Rectal smooth muscle tissue (tissue), 1 donor: ENCODE results near the gene PINLYP.

Experiments used
- H3K27ac ChIP-seq: one replicate; pipeline ENCODE4 v1.7.0; 2013; ENCODE audit warnings: low read depth, low read length, inconsistent platforms
- H3K27me3 ChIP-seq: one replicate; pipeline ENCODE4 v1.7.0; 2013; ENCODE audit warnings: low read length; ENCODE audit not compliant: control insufficient read depth, insufficient read depth
- H3K36me3 ChIP-seq: one replicate; pipeline ENCODE4 v1.7.0; 2013; ENCODE audit warnings: low read length; ENCODE audit not compliant: control insufficient read depth, insufficient read depth
- H3K4me1 ChIP-seq: one replicate; pipeline ENCODE4 v1.7.0; 2013; ENCODE audit warnings: low read length; ENCODE audit not compliant: control insufficient read depth, insufficient read depth
- H3K4me3 ChIP-seq: one replicate; pipeline ENCODE4 v1.7.0; 2013; ENCODE audit warnings: low read length
- H3K9ac ChIP-seq: one replicate; pipeline ENCODE4 v1.7.0; 2013; ENCODE audit warnings: low read length

PINLYP gene

DNA sequence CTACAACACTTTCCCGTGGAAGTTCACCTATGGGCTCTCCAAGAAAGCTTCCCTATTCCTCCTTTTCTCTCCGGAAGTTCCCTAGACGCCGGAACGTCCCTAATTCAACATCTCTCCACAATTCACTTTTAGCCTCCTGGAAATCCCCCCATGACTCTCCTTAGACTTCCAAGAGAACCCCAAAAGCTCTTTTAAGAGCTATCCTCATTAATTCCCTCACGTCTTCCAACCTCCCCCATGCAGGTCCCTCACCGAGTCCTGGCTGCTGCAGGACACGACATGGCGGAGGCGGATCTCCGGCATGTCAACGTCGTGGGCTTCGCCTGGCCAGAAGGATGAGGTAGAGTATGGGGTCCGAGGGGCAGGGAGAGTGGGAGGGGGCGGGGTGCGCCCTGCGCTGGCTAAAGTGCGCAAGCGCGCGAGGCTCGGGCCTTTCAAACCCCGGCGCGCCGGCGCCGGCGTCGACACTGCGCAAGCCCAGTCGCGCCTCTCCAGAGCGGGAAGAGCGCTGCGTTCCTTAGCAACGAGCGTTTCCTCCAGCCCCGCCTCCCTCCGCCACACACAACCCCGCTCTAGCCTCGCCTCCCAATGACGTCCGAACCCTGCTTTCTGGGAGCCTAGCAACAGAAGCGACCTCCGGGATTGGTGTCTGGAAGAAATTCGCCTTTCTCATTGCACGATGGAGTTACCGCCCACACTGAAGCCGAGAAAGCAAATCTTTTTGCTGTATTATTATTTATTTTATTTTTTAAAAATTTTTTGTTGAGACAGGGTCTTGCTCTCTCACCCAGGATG lies at the start of gene PINLYP, which contains the start of gene XRCC1:
Gene PINLYP (plus strand): TSS at position 646 of the 795 bp plus-strand sequence. CDS start 1,391 bp downstream, outside the sequence.
Gene XRCC1 (minus strand): TSS at position 372 of the 795 bp plus-strand sequence. CDS start 69 bp downstream, at position 303.
- peak within 1 kb of the TSS; percentile 93 for H3K27ac ChIP-seq
- H3K4me1 ChIP-seq, result peaks cover 13% of the 10 kb centered on the region
- no peaks in the 10 kb centered on the region for H3K27me3 ChIP-seq
- H3K4me3 ChIP-seq, result peak within 1 kb of the TSS; percentile 98
- H3K9ac ChIP-seq, result peak within 1 kb of the TSS; percentile 92
- H3K36me3 ChIP-seq, result no peaks in the 10 kb centered on the region

GRCh38 chr19:43525836-43526771 lies 49.5 kb upstream of the PINLYP start:
- H3K27me3 ChIP-seq, result no peaks in the 10 kb centered on the region
- H3K9ac ChIP-seq, result peak overlapping the region; percentile 74
- H3K4me3 ChIP-seq, result peak overlapping the region; percentile 75
- no peaks in the 10 kb centered on the region for H3K36me3 ChIP-seq
- peaks cover 5% of the 10 kb centered on the region for H3K4me1 ChIP-seq
- H3K27ac ChIP-seq, result peak overlapping the region; percentile 78

- Histone ChIP-seq H3K36me3 (no peaks in the 10 kb centered on the region), H3K27me3 (no peaks in the 10 kb centered on the region), H3K4me3 (peak within 1 kb of the TSS; percentile 75), H3K4me1 (peaks cover 5% of the 10 kb centered on the region), H3K9ac (peak within 1 kb of the TSS; percentile 74), H3K27ac (peak within 1 kb of the TSS; percentile 78)
Observed at GRCh38 chr19:43526884-43527859, 48.4 kb upstream of the PINLYP start, which contains the start of gene ETHE1. Gene ETHE1, minus strand, starts transcription at chr19:43527201. Its CDS starts 24 bp downstream, at chr19:43527177.

DNA sequence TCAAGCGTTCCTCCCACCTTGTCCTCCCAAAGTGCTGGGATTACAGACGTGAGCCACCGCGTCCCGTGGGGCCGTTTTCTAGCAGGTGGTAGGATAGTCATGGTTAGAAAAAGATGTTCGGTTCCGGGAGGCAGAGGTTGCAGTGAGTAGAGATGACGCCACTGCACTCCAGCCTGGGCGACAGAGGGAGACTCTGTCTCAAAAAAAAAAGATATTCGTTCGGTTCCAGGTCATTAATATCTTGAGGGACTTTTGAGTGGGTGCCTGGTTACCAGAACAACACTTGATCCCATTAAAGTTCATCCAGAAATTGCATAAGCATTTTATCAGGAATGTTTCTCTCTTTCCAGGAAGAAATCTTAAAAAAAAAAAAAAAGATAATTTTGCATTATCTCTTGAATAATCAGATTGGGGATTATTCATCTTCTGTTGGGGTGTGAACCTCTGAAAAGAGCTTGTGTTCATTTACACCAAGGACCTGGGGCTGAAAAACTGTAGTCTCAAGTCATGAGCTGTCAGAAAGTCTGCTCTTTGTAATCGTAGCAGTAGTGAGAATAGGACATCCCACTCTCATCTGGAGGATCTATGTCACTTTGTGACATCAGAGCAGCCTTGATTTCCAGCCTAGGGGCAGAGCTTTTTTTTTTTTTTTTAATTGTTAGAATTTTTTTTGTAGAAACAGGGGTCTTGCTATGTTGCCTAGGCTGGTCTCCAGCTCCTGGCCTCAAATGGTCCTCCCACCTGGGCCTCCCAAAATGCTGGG lies 47.6 kb upstream of the PINLYP start:
- Histone ChIP-seq H3K36me3 (no peaks in the 10 kb centered on the region), H3K27ac (peak overlapping the region; percentile 78), H3K9ac (no peak overlapping the region), H3K4me1 (peaks cover 8% of the 10 kb centered on the region), H3K27me3 (no peaks in the 10 kb centered on the region), H3K4me3 (peak overlapping the region; percentile 37)

GRCh38 chr19:43532571-43532961 lies 43.0 kb upstream of the PINLYP start:
- Histone ChIP-seq H3K27ac (peak overlapping the region; percentile 94), H3K27me3 (no peaks in the 10 kb centered on the region), H3K4me1 (peaks cover 9% of the 10 kb centered on the region), H3K9ac (peak overlapping the region; percentile 67), H3K4me3 (peak overlapping the region; percentile 73), H3K36me3 (no peaks in the 10 kb centered on the region)

GRCh38 chr19:43532962-43533545 lies 42.5 kb upstream of the PINLYP start, which contains the start of gene ZNF575:
Gene ZNF575, plus strand, starts transcription at chr19:43533188. Its CDS starts 1,235 bp downstream, at chr19:43534423.
- peak within 1 kb of the TSS; percentile 94 for H3K27ac ChIP-seq
- no peaks in the 10 kb centered on the region for H3K36me3 ChIP-seq
- H3K4me1 ChIP-seq, result peaks cover 7% of the 10 kb centered on the region
- H3K27me3 ChIP-seq, result no peaks in the 10 kb centered on the region
- H3K4me3 ChIP-seq, result peak within 1 kb of the TSS; percentile 73
- peak within 1 kb of the TSS; percentile 67 for H3K9ac ChIP-seq

DNA sequence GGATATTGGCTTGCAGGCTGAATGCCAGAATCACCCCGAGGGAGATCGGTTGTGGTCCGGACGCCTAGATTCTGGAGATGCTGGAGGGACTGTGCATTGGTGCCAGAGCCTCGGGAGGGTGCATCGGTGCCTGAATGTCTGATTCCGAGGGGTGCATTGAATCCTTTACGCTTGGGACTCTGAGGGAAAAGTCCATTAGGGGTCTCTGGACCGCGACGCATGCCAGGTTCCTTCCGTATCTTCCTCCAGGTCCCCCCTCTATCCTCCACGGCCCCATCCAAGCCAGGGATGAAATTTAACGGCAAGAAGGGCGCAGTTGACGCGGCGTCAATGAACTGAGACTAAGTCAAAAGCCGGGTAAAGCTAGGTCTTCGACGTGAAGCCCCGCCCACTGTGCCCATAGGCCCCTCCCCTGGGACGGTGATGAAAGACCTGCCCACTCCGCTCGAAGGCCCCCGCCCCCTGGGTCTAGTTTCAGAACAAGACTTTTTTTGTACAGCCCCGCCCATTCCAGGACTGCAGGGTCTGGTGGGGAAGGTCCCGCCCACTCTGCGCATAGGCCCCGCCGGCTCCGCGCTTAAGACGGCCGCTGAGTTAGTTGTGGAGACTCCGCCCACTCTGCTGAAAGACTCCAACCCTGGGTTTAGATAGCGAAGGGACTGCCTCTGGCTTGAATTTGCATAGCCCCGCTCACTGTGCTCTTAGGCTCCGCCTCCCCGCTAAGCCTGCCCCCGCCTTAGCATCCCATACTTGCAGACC lies 41.9 kb upstream of the PINLYP start:
- Histone ChIP-seq H3K4me3 (peak overlapping the region; percentile 73), H3K27ac (peak overlapping the region; percentile 94), H3K27me3 (no peaks in the 10 kb centered on the region), H3K9ac (peak overlapping the region; percentile 28), H3K4me1 (peaks cover 7% of the 10 kb centered on the region), H3K36me3 (no peaks in the 10 kb centered on the region)

DNA sequence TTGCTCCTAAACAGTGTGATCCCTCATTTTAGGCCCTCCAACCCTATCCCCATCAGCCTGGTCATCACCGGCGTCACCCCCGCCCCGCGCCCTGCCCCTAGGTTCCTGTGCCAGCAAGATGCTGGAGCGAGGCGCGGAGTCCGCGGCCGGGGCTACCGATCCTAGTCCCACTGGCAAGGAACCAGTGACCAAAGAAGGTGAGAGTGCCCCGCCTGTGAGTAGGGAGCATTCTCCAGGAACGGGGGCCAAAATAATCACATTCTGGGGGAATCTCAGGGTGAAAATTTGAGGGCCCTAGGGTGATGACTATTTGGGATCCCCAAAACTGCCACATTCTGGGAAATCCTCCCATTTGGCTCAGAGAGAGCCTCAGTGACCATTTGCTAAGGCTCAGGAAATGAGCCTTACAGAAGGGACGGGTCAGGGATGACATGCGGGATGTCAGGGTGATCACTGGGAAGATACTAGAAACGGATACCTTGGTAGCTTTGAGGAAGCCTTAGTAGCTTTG lies 41.2 kb upstream of the PINLYP start:
- H3K36me3 ChIP-seq, result no peaks in the 10 kb centered on the region
- no peak overlapping the region for H3K9ac ChIP-seq
- H3K4me3 ChIP-seq, result peak overlapping the region; percentile 51
- no peaks in the 10 kb centered on the region for H3K27me3 ChIP-seq
- peaks cover 7% of the 10 kb centered on the region for H3K4me1 ChIP-seq
- peak overlapping the region; percentile 94 for H3K27ac ChIP-seq

DNA sequence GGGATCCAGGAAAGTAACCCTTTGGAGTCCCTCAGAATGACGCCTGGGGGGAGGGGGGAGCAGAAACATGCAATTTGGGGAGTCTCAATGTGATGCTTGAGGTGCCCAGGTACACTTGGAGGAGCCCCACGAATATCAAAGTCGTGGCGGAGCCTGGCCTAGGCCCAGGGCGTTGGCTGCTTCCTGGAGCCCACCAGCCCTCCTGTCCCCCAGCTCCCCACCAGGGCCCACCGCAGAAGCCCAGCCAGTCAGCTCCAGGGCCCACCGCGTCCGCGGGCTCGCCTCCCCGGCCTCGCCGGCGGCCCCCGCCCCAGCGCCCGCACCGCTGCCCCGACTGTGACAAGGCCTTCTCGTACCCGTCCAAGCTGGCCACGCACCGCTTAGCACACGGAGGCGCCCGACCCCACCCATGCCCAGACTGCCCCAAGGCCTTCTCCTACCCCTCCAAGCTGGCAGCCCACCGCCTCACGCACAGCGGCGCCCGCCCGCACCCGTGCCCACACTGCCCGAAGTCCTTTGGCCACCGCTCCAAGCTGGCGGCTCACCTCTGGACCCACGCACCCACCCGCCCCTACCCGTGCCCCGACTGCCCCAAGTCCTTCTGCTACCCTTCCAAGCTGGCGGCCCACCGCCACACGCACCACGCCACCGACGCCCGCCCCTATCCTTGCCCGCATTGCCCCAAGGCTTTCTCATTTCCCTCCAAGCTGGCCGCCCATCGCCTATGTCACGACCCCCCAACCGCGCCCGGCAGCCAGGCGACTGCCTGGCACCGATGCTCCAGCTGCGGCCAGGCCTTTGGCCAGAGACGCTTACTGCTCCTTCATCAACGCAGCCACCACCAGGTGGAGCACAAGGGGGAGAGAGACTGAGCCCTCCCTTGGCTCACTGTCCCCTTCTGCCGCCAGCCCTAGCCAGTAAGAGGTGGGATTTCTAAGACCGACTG lies 40.5 kb upstream of the PINLYP start:
- Histone ChIP-seq H3K4me3 (no peak overlapping the region), H3K27me3 (no peaks in the 10 kb centered on the region), H3K4me1 (peaks cover 7% of the 10 kb centered on the region), H3K9ac (no peak overlapping the region), H3K36me3 (peaks cover under 1% of the 10 kb centered on the region), H3K27ac (peak overlapping the region; percentile 94)
